Muscle of leg (tissue), 11 donors: ENCODE data around the gene SLC43A1. TPM values are rescaled to one million over a fixed set of nuclear protein-coding genes. Genes with fewer than 3 reads are reported as not detected.

Experiments
- DNase-seq: peaks from one replicate; pipeline ENCODE4 v3.0.0; 2013
- H3K27ac ChIP-seq: one replicate; pipeline ENCODE4 v1.5.1; 2013; ENCODE audit warnings: mild to moderate bottlenecking, low read length, control low read depth
- H3K27me3 ChIP-seq: one replicate; pipeline ENCODE4 v1.6.1; 2013; ENCODE audit warnings: low read length; ENCODE audit not compliant: control insufficient read depth, insufficient read depth
- H3K36me3 ChIP-seq: one replicate; pipeline ENCODE4 v1.6.1; 2013; ENCODE audit warnings: low read length; ENCODE audit not compliant: control insufficient read depth, insufficient read depth
- H3K4me1 ChIP-seq: one replicate; pipeline ENCODE4 v1.6.1; 2013; ENCODE audit warnings: low read length; ENCODE audit not compliant: control insufficient read depth, insufficient read depth
- H3K4me3 ChIP-seq: one replicate; pipeline ENCODE4 v1.5.1; 2013; ENCODE audit warnings: low read length, control low read depth
- H3K9me3 ChIP-seq: replicated peaks from 2 replicates; pipeline ENCODE4 v1.6.1; 2013; ENCODE audit warnings: low read depth, low read length; ENCODE audit not compliant: control insufficient read depth
- WGBS: methylation state at CpG from one replicate; pipeline ENCODE4 v1.1.5; 2013; ENCODE audit warnings: missing lambda C conversion rate; ENCODE audit not compliant: insufficient coverage; 5-methylcytosine and 5-hydroxymethylcytosine counted together
- polyA plus RNA-seq, 8 donors: library from polyadenylated mRNA; unstranded; fragments of 120-200 nt; gene quantifications; one replicate each; pipeline versions ENCODE4 v1.2.1 to v1.2.3, GENCODE V29; 2013; ENCODE audit warnings: inconsistent platforms in 1 of 8, low replicate concordance in 1 of 8; ENCODE audit not compliant: insufficient read length in 8 of 8, insufficient read depth in 1 of 8
- total RNA-seq: library from RNA; stranded (reverse); fragments of 120-200 nt; gene quantifications from one replicate; pipeline ENCODE4 v1.2.4, GENCODE V29; 2013

Gene SLC43A1
- total and polyA plus RNA-seq, 9 donors: 7.1 to 12.5 (median 10.3) TPM

DNA sequence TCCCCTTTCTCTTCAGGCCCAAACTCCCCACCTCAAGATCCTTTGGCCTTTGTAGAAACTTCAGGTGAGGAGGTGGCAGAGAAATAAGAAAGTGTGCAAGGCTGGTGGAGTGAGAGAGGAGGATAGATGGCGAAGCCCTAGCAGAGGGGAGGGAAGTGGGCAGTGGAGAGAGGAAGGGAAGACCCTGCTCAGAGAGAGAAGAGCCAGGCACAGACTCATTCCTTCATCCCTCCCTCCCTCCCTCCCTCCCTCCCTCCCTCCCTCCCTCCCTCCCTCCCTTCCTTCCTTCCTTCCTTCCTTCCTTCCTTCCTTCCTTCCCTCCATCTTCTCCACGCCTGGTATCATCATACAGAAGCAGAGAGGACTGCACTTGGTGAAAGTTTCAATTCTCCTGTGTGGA lies 34.2 kb downstream of the SLC43A1 start:
- Histone ChIP-seq H3K27me3 (peaks cover 65% of the 10 kb centered on the region), H3K4me3 (no peak overlapping the region), H3K9me3 (no peaks in the 10 kb centered on the region), H3K4me1 (peaks cover 27% of the 10 kb centered on the region), H3K36me3 (peaks cover 10% of the 10 kb centered on the region), H3K27ac (no peak overlapping the region)
- DNase-seq: no peak
- no CpG with 5 or more reads among the region's 2 CpGs for WGBS

DNA sequence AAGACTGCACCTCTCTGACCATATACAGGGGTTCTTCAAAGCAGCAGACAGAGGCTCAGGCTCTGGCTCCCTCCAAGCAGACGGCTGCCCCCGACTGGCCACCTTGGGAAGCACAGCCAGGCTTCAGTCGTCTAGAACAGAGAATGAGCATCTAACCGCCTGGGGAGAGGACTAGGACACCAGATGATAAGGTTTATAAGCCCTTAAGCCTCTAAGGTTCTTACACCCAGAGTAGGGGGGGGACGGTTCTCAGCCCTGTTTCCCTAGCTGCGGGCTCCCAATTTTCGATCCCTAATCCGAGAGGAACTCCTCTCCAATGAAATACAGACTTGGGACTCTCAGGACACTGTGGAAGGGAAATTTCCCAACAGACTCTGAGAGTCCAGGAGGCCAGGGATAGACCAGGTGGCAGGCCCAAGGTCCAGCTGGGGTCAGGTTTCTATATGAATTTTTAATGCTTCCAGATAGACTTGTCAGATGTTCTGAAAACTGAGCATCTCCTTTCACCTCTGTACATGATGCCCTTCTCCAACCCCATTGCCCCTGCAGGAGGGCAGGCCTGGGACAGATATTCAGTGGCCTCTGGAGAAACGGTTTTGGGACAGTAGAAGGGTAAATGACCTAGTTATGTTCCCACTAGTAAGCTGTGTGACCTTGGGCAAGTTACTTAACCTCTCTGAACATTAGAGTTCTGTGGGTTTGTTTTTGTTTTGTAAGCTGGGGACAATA lies 34.9 kb downstream of the SLC43A1 start:
- no CpG with 5 or more reads among the region's 9 CpGs for WGBS
- peak; percentile 49 for DNase-seq
- no peak overlapping the region for H3K27ac ChIP-seq
- peaks cover 33% of the 10 kb centered on the region for H3K4me1 ChIP-seq
- no peak overlapping the region for H3K4me3 ChIP-seq
- H3K36me3 ChIP-seq: peaks cover 10% of the 10 kb centered on the region
- H3K27me3 ChIP-seq: peaks cover 72% of the 10 kb centered on the region
- H3K9me3 ChIP-seq: no peaks in the 10 kb centered on the region

DNA sequence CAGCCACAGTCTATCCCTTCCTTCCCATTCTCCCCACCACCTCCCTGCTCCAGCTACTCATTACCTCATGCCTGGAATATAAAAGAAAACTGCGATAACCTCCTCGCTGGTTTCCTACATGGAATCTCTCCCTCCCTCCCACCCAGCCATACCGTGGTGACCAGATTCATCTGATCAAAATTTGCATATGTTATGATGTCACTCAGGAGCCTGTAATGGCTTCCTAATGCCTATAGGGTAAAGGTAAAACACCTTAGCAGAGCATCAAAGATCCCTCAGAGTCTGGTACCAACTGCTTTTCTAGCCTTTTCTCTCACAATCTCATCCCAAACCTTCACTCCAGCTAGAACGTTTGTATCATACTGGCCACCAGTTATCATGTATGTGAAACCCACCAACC lies 35.6 kb downstream of the SLC43A1 start:
- no peak for DNase-seq
- Histone ChIP-seq H3K9me3 (no peaks in the 10 kb centered on the region), H3K27ac (no peak overlapping the region), H3K36me3 (peaks cover 4% of the 10 kb centered on the region), H3K4me3 (no peak overlapping the region), H3K27me3 (peaks cover 76% of the 10 kb centered on the region), H3K4me1 (peaks cover 33% of the 10 kb centered on the region)
- 14% methylated on average over 1 of the region's 4 CpGs for WGBS

DNA sequence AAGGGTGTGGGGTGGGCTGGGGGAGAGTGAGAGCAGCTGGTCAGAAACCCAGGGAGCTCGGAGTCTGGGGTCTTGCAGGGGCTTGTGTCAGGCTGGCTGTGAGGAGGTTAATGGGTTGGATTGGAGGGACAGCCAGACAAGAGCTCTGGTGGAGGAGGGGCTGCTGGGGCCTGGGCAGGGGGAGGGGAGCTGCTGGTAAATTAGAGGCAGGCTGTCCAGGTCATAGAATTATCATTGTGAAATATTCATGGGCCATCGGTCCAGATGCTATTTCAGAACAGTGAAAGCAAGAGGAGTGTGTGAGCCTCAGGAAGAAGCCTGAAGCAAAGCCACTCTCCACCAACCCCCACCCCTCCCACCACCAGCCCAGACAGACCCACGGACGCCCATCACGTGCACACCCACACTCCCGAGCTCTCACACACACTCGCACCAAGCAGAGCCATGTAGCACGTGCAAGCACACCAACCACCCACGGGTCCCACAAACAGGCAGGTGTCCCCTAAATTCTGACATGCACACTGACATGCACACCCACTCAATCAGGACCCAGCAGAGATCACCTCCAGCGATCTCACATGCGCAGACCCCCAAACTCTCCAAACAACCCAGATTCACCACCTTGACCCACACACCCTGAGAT lies 36.4 kb downstream of the SLC43A1 start:
- Histone ChIP-seq H3K27me3 (peaks cover 81% of the 10 kb centered on the region), H3K36me3 (peaks cover 1% of the 10 kb centered on the region), H3K4me1 (peaks cover 39% of the 10 kb centered on the region), H3K9me3 (no peaks in the 10 kb centered on the region), H3K4me3 (no peak overlapping the region), H3K27ac (no peak overlapping the region)
- no peak for DNase-seq
- WGBS: 25% methylated on average over 8 of the region's 11 CpGs

DNA sequence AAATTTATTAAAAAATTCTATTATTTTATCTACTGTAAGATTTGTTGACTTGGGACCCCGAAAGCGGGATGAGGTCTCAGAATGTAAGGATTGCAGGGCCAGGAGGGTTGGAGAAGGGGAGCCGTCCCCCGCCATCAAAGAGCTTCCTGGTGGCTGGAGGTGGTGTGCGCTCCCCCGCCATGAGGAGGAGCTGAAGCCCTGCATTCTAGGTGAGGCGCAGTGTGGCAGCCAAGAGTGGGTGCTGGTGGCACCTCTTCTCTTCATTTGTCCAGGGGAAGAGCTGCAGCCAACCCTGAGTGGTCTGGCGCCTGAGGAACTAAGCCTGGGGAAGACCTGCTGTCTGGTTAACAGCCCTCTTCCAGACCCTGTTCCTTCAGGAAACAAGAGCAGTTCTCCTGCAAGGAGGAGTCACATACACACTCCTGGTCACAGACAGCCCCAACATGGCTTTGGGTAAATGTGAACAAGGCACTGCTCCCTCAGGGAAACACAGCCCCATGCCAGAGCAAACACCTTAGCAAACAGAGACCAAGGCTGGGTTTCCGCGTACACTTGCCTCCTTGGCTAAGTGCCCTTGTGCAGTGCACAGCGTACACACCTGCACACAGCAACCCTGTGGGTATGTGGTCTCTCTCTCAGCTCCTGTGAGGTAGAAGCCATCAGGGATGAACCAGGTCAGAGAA lies 37.9 kb downstream of the SLC43A1 start:
- peaks cover 29% of the 10 kb centered on the region for H3K4me1 ChIP-seq
- WGBS: 81% methylated on average over 7 of the region's 11 CpGs

DNA sequence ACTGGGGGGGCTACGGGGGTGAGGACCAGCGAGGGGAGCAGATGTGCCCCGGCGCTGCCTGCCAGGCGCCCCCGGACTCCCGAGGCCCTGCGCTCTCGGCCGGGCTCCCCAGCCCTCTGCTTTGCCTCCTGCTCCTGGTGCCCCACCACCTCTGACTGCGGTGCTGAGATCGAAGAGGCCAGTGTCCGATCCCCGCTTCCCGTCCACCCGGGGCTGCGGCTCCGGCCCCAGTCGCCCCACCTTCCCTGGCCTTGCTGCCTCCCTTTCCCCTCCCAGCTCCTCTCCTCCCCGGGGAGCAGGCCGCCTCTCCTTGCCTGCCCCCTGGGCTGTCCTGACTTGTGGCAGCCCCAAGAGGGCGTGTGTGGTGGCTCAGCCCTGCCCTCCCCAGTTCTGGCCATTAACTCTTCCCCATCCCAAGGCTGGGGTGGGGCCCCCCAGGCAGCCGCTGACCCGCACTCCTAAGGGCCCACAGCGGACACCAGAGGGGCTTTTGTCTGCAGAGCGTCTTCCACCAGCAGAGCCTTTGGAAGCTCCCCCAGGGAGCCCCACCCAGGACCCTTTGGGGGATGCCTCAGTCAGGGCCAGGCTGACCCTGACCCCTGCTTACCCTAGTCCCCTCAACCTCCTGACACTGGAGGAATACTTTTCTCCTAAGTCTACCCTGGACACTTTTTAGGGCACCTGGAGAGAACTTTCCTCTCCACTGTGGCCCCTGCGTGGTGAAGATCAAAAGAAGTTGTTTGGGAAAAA lies 38.6 kb downstream of the SLC43A1 start:
- 9% methylated on average over 23 of the region's 27 CpGs for whole genome bisulfite sequencing
- Histone ChIP-seq H3K4me3 (peak overlapping the region; percentile 28), H3K9me3 (no peaks in the 10 kb centered on the region), H3K36me3 (peaks cover 2% of the 10 kb centered on the region), H3K27me3 (peaks cover 65% of the 10 kb centered on the region), H3K4me1 (peaks cover 22% of the 10 kb centered on the region), H3K27ac (no peak overlapping the region)
- peak; percentile 25 for DNase-seq

More for the DNA sequence above, 37.9 kb downstream of the SLC43A1 start:
- Histone ChIP-seq H3K4me3 (no peak overlapping the region), H3K27me3 (peaks cover 72% of the 10 kb centered on the region), H3K36me3 (no peaks in the 10 kb centered on the region), H3K27ac (no peak overlapping the region), H3K9me3 (no peaks in the 10 kb centered on the region)
- DNase-seq: no peak

DNA sequence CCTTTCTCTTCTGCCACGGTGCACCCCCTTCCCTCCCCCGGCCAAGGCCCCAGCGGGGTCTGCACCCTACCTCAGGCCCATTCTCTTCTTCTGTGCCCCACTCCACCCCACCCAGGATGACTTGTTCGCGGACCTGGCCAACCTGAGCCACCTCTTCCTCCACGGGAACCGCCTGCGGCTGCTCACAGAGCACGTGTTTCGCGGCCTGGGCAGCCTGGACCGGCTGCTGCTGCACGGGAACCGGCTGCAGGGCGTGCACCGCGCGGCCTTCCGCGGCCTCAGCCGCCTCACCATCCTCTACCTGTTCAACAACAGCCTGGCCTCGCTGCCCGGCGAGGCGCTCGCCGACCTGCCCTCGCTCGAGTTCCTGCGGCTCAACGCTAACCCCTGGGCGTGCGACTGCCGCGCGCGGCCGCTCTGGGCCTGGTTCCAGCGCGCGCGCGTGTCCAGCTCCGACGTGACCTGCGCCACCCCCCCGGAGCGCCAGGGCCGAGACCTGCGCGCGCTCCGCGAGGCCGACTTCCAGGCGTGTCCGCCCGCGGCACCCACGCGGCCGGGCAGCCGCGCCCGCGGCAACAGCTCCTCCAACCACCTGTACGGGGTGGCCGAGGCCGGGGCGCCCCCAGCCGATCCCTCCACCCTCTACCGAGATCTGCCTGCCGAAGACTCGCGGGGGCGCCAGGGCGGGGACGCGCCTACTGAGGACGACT lies 39.3 kb downstream of the SLC43A1 start:
- H3K27ac ChIP-seq: no peak overlapping the region
- 5% methylated on average over 67 of the region's 80 CpGs for WGBS
- H3K4me3 ChIP-seq: peak overlapping the region; percentile 28
- H3K36me3 ChIP-seq: peaks cover 2% of the 10 kb centered on the region
- H3K27me3 ChIP-seq: peaks cover 60% of the 10 kb centered on the region
- DNase-seq: peak; percentile 51
- no peaks in the 10 kb centered on the region for H3K9me3 ChIP-seq
- H3K4me1 ChIP-seq: peaks cover 21% of the 10 kb centered on the region

DNA sequence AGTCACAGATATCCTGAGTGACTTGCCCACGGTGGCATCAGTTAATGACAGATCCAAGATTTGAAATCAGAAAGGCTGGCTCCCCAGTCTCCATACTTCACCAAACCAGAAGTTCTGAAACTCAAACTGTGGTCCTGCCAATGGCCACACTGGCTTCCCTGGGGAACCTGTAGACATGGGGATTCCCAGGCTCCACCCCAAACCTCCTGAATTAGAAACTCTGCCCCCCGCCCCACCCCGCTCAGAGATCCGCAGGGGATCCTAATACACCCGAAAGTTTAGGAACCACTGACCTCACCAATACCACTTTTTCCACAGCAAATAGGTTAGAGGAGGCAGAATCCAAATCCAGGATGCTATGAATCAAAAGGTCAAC lies 39.8 kb downstream of the SLC43A1 start:
- Histone ChIP-seq H3K36me3 (peaks cover 2% of the 10 kb centered on the region), H3K4me1 (peaks cover 21% of the 10 kb centered on the region), H3K4me3 (no peak overlapping the region), H3K27ac (no peak overlapping the region), H3K27me3 (peaks cover 55% of the 10 kb centered on the region), H3K9me3 (no peaks in the 10 kb centered on the region)
- DNase-seq: no peak
- 72% methylated on average over 5 of the region's 5 CpGs for WGBS

DNA sequence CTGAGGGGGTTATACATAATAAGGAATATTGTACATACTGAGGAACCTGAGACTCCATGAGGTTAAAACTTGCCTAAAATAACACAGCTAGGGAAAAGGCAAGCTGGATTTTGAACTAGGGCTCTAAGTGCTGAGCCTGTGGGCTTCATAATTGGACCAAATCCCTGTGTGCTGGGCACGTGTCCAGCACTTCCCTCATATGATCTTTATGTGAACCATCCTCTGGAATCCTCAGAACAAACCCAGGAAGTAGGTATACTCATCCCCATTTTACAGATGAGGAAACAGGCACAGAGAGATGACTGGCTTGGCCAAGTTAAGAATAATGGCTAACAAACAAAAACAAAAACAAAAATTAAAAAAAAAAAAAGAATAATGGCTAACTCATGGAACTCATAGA lies 40.3 kb downstream of the SLC43A1 start:
- peaks cover 50% of the 10 kb centered on the region for H3K27me3 ChIP-seq
- no peak for DNase-seq
- no peaks in the 10 kb centered on the region for H3K9me3 ChIP-seq
- H3K4me3 ChIP-seq: no peak overlapping the region
- H3K36me3 ChIP-seq: peaks cover 2% of the 10 kb centered on the region
- H3K4me1 ChIP-seq: peaks cover 21% of the 10 kb centered on the region
- H3K27ac ChIP-seq: no peak overlapping the region
- no CpG with 5 or more reads among the region's 1 CpG for WGBS
